Peyer's patch (tissue), 4 donors: ENCODE data around the gene MYRIP.

Experiments used
- POLR2A ChIP-seq, 2 donors: fragments of 450-650 bp; IDR thresholded peaks; one replicate each; pipeline ENCODE4 v1.5.1; 2017; ENCODE audit warnings: antibody characterized with exemption in 2 of 2, mild to moderate bottlenecking in 2 of 2, moderate library complexity in 2 of 2
- TF ChIP-seq, protein P1 (sequence below), 6 experiments: fragments of 450-650 bp in 4 of 6; fragments of 200-600 bp in 2 of 6; sonication (generic) in 1 of 6; IDR thresholded peaks; one replicate each; pipeline ENCODE4 v1.5.1; 2017 to 2019; ENCODE audit warnings: antibody characterized with exemption in 6 of 6, mild to moderate bottlenecking in 3 of 6, moderate library complexity in 1 of 6

DNA sequence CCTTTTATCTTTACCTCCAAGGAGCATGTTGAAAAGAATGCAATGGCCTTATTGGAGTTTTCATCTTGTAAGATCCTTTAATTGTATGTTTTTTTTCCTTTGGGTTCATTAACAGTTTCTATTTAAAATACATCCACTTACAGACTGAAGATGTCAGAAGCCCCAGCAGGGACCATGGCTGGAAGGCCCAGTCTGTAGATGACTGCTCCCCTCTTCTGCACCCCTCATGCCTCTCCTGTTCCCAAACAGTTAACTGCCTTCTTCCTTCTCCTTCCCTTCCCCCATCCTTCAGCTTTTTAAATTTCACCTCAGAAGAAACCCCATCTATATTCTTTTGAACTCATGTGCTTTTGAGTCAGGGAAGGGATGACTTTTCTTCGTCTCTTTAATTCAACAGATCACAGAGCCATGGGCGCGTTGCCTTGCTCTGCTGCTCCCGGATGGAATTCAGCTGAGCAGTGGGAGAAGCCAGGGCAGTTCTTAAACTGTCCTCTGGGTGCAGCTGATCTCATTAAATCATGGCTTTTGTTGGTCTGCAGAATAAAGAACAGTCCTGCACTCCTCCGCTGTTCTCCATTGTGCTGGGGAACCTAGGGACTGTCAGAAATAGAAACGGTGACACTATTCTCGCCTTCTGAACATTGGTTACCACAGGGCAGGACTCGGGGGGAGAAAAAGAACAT lies 428.6 kb downstream of the MYRIP start:
- TF ChIP-seq, protein P1, sequence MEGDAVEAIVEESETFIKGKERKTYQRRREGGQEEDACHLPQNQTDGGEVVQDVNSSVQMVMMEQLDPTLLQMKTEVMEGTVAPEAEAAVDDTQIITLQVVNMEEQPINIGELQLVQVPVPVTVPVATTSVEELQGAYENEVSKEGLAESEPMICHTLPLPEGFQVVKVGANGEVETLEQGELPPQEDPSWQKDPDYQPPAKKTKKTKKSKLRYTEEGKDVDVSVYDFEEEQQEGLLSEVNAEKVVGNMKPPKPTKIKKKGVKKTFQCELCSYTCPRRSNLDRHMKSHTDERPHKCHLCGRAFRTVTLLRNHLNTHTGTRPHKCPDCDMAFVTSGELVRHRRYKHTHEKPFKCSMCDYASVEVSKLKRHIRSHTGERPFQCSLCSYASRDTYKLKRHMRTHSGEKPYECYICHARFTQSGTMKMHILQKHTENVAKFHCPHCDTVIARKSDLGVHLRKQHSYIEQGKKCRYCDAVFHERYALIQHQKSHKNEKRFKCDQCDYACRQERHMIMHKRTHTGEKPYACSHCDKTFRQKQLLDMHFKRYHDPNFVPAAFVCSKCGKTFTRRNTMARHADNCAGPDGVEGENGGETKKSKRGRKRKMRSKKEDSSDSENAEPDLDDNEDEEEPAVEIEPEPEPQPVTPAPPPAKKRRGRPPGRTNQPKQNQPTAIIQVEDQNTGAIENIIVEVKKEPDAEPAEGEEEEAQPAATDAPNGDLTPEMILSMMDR (IDR thresholded peaks at IDR 0.05), result no peak
- TF ChIP-seq POLR2A (IDR thresholded peaks at IDR 0.05), result no peak
